Calu3 (cell line): ENCODE data around the gene MAP4K3. TPM values are rescaled to one million over a fixed set of nuclear protein-coding genes. Genes with fewer than 3 reads are reported as not detected.
"Not testable (repeated sequence)": the region's sequence is repeated elsewhere in the genome, so short reads cannot be mapped to it uniquely, and the experiment has no call there.

Source experiments
- BruUV-seq: library from RNA; stranded (reverse); fragments of 400-500 nt; replicated peaks from 2 replicates; lab custom pipeline; 2021; lab: Mats Ljungman, UMichigan
- CTCF ChIA-PET: fragments of 300-600 bp; sonication (Branson Sonifier 250); formaldehyde crosslinking; loops from one replicate; lab custom pipeline; 2022; ENCODE audit warnings: antibody characterized with exemption; lab: Charles Lee
- DNase-seq: peaks from one replicate; pipeline ENCODE4 v3.0.0; 2022
- H3K27ac Mint-ChIP-seq: one replicate; pipeline ENCODE4 v1.8.0; 2022; ENCODE audit warnings: mixed read lengths; ENCODE audit not compliant: unreplicated experiment
- H3K27me3 Mint-ChIP-seq: one replicate; pipeline ENCODE4 v1.8.0; 2022; ENCODE audit warnings: mixed read lengths; ENCODE audit not compliant: unreplicated experiment
- H3K36me3 Mint-ChIP-seq: one replicate; pipeline ENCODE4 v1.8.0; 2022; ENCODE audit warnings: mild to moderate bottlenecking, moderate library complexity, mixed read lengths; ENCODE audit not compliant: insufficient read depth, unreplicated experiment
- H3K4me1 Mint-ChIP-seq: one replicate; pipeline ENCODE4 v1.8.0; 2022; ENCODE audit warnings: mild to moderate bottlenecking, low read depth, mixed read lengths; ENCODE audit not compliant: unreplicated experiment
- H3K4me3 Mint-ChIP-seq: one replicate; pipeline ENCODE4 v1.8.0; 2022; ENCODE audit warnings: mild to moderate bottlenecking, low read depth, moderate library complexity, mixed read lengths; ENCODE audit not compliant: unreplicated experiment
- H3K9me3 Mint-ChIP-seq: one replicate; pipeline ENCODE4 v1.8.0; 2022; ENCODE audit warnings: low read depth, mixed read lengths; ENCODE audit not compliant: unreplicated experiment
- intact Hi-C: fragments of 100-400 bp; cut with micrococcal nuclease; formaldehyde crosslinking; loops from one replicate; pipeline ENCODE4 v1.10.0; 2022; ENCODE audit not compliant: unreplicated experiment
- total RNA-seq: library from RNA; stranded (reverse); gene quantifications from 2 replicates; pipeline ENCODE4 v1.2.3, GENCODE V29; 2022
- TF ChIP-seq, protein P1 (sequence below): fragments of 200-600 bp; IDR thresholded peaks from one replicate; pipeline ENCODE4 v1.8.0; 2022; ENCODE audit warnings: antibody characterized with exemption; ENCODE audit not compliant: unreplicated experiment

MAP4K3 gene
- total RNA-seq, 1 experiment from 2014 or later, result 30.7 TPM

DNA sequence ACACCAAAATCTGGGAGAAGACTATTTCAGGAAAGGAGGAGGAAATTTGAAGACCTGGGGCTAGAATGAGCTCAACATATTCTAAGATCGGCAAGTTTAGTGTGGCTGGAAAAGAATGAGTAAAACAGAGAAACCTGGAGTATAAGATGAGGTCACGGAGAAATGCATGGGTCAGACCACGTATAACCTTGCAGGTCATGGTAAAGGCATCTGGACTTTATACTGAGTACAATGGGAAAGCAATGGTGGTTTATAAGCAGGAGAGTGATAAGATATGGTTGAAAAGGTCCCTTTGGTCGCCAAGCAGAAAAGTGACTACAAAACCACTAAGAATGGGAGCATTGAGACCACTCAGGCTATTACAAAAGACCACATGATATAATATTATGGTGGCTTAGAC lies 102.1 kb downstream of the MAP4K3 start:
- DNase-seq, result no peak
- H3K9me3 Mint-ChIP-seq, result no peaks in the 10 kb centered on the region
- BruUV-seq, result no TSS peak
- intact Hi-C loops, result no loop called here
- H3K27ac Mint-ChIP-seq, result no peak overlapping the region
- H3K4me3 Mint-ChIP-seq, result no peak overlapping the region
- H3K36me3 Mint-ChIP-seq, result peaks cover 5% of the 10 kb centered on the region
- no peaks in the 10 kb centered on the region for H3K4me1 Mint-ChIP-seq
- CTCF ChIA-PET, result no interaction called here
- TF ChIP-seq, protein P1, sequence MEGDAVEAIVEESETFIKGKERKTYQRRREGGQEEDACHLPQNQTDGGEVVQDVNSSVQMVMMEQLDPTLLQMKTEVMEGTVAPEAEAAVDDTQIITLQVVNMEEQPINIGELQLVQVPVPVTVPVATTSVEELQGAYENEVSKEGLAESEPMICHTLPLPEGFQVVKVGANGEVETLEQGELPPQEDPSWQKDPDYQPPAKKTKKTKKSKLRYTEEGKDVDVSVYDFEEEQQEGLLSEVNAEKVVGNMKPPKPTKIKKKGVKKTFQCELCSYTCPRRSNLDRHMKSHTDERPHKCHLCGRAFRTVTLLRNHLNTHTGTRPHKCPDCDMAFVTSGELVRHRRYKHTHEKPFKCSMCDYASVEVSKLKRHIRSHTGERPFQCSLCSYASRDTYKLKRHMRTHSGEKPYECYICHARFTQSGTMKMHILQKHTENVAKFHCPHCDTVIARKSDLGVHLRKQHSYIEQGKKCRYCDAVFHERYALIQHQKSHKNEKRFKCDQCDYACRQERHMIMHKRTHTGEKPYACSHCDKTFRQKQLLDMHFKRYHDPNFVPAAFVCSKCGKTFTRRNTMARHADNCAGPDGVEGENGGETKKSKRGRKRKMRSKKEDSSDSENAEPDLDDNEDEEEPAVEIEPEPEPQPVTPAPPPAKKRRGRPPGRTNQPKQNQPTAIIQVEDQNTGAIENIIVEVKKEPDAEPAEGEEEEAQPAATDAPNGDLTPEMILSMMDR, result no peak
- no peaks in the 10 kb centered on the region for H3K27me3 Mint-ChIP-seq

DNA sequence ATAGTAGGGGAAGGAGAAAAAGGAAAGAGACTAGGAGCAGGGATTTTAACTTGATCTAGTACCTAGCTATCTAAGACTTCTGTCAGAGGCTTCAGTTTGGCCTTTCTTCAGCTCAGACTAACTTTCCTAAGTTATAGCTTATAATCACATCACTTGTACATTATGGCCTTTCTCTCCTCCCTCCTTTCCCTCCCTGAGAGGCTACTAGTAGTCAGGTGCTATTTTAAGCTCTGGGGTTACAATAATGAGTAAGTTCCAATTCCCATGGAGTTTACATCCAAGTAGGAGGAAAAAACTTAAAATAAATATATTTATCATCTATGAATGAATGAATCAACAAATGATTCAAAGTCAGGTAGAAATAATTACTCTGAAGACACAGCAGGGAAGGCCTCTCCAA lies 102.6 kb downstream of the MAP4K3 start:
- no peak overlapping the region for H3K27ac Mint-ChIP-seq

DNA sequence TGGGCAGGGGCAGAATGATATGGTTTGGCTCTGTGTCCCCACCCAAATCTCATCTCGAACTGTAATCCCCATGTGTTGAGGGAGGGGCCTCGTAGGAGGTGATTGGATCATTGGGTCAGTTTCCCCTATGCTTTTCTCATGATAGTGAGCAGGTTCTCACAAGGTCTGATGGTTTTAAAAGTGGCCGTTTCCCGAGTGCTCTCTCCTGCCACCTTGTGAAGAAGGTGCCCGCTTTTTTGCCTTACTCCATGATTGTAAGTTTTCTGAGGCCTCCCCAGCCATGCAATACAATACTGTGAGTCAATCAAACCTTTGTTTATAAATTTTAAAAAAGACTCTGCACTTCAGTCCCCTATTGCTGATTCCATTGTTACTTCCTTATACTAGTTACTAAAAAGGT lies 110.4 kb downstream of the MAP4K3 start:
- Mint-ChIP-seq H3K27ac (no peak overlapping the region), H3K4me3 (no peak overlapping the region), H3K27me3 (no peaks in the 10 kb centered on the region), H3K9me3 (no peaks in the 10 kb centered on the region), H3K4me1 (no peaks in the 10 kb centered on the region), H3K36me3 (peaks cover 5% of the 10 kb centered on the region)
- DNase-seq, result no peak
- no TSS peak for BruUV-seq
- TF ChIP-seq, protein P1, result no peak
- intact Hi-C loops, result no loop called here
- CTCF ChIA-PET, result no interaction called here

More for the DNA sequence above, 102.6 kb downstream of the MAP4K3 start:
- TF ChIP-seq, protein P1, result no peak
- intact Hi-C loops, result no loop called here
- Mint-ChIP-seq H3K4me3 (no peak overlapping the region), H3K27me3 (no peaks in the 10 kb centered on the region), H3K4me1 (no peaks in the 10 kb centered on the region), H3K9me3 (no peaks in the 10 kb centered on the region), H3K36me3 (peaks cover 5% of the 10 kb centered on the region)
- DNase-seq, result no peak
- CTCF ChIA-PET, result no interaction called here
- BruUV-seq, result no TSS peak

DNA sequence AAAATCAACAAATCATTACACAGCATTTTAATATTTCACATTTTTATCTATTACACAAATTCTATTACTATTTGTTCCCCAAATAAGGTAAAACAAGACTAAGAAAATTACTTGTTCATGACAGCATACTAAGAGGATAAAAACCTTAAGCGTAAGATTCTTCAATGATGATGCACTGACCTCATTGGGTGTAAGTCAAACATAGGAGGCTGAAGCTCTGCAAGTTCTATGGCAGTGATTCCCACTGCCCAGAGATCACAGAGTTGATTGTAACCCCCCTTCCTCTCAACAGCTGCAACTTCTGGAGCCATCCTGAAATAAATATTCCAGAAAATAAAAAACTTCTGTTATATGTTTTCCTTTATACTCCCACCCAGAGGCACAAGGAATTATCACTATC lies 111.1 kb downstream of the MAP4K3 start:
- no TSS peak for BruUV-seq
- Mint-ChIP-seq H3K9me3 (no peaks in the 10 kb centered on the region), H3K27me3 (no peaks in the 10 kb centered on the region), H3K36me3 (peaks cover 5% of the 10 kb centered on the region), H3K27ac (no peak overlapping the region), H3K4me1 (no peaks in the 10 kb centered on the region), H3K4me3 (no peak overlapping the region)
- CTCF ChIA-PET, result no interaction called here
- intact Hi-C loops, result no loop called here
- TF ChIP-seq, protein P1, result no peak
- no peak for DNase-seq

DNA sequence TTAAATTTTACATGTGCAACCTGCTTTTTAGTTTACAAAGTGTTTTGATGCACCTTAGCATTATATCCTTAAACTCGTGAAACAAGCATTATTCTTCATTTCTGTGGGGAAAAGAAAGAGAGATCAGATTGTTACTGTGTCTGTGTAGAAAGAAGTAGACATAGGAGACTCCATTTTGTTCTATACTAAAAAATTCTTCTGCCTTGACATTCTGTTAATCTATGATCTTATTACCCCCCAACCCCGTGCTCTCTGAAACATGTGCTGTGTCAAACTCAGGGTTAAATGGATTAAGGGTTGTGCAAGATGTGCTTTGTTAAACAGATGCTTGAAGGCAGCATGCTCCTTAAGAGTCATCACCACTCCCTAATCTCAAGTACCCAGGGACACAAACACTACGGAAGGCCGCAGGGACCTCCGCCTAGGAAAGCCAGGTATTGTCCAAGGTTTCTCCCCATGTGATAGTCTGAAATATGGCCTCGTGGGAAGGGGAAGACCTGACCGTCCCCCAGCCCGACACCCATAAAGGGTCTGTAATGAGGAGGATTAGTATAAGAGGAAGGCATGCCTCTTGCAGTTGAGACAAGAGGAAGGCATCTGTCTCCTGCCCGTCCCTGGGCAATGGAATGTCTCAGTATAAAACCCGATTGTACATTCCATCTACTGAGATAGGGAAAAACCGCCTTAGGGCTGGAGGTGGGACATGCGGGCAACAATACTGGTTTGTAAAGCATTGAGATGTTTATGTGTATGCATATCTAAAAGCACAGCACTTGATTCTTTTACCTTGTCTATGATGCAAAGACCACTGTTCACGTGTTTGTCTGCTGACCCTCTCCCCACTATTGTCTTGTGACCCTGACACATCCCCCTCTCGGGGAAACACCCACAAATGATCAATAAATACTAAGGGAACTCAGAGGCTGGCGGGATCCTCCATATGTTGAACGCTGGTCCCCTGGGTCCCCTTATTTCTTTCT lies 115.7 kb downstream of the MAP4K3 start:
- H3K9me3 Mint-ChIP-seq, CTCF ChIA-PET, DNase-seq, H3K27ac Mint-ChIP-seq, BruUV-seq, H3K36me3 Mint-ChIP-seq, H3K4me3 Mint-ChIP-seq, H3K4me1 Mint-ChIP-seq, intact Hi-C loops, H3K27me3 Mint-ChIP-seq: not testable (repeated sequence)
